ENCODE results near the gene SLX4IP.

- no peak for TF ChIP-seq CTCF (IDR thresholded peaks at IDR 0.05)
- no peak for TF ChIP-seq POLR2A (IDR thresholded peaks at IDR 0.05)
Observed at GRCh38 chr20:10412591-10413408, 22.3 kb upstream of the SLX4IP start.
